Adipose tissue (tissue), 3 donors: Measurements from ENCODE around the gene TMC3. TPM values are rescaled to one million over a fixed set of nuclear protein-coding genes. Genes with fewer than 3 reads are reported as not detected.

Source experiments
- H3K27ac ChIP-seq: one replicate; pipeline ENCODE4 v1.5.1; 2013; ENCODE audit warnings: low read depth, low read length
- WGBS, 3 donors: extraction: QIAGEN DNeasy Blood & Tissue Kit; methylation state at CpG; one replicate each; pipeline ENCODE4 v1.1.7; 2013; 5-methylcytosine and 5-hydroxymethylcytosine counted together
- polyA plus RNA-seq, 3 donors: library from polyadenylated mRNA; stranded (reverse); fragments of 200-250 nt; gene quantifications; one replicate each; pipeline ENCODE4 v1.2.3, GENCODE V29; 2013
- donor health status: healthy with polysubstance abuse.
- donor health status: Bipolar disorder and iron deficiency.
- donor health status: healthy.

TMC3 gene
- polyA plus RNA-seq, 3 donors = 0.01 TPM; not detected in 2

- 39 to 69% (median 50%) methylated on average over 5 of the region's 5 CpGs for WGBS, 3 donors
- H3K27ac ChIP-seq = no peak overlapping the region
Observed at GRCh38 chr15:81295486-81296121, 78.4 kb downstream of the TMC3 start.

GRCh38 chr15:81294516-81294880 is 79.5 kb downstream of the TMC3 start:
- no peak overlapping the region for H3K27ac ChIP-seq
- WGBS, 3 donors = 32 to 39% (median 34%) methylated on average over 6 of the region's 6 CpGs

GRCh38 chr15:81293728-81294515 is 80.1 kb downstream of the TMC3 start:
- 40 to 62% (median 42%) methylated on average over 9 of the region's 9 CpGs for WGBS, 3 donors
- no peak overlapping the region for H3K27ac ChIP-seq

- 79 to 91% (median 86%) methylated on average over 12 of the region's 12 CpGs for WGBS, 3 donors
- H3K27ac ChIP-seq = no peak overlapping the region
Observed at GRCh38 chr15:81292523-81293001, 81.5 kb downstream of the TMC3 start.

GRCh38 chr15:81291916-81292522 is 82.0 kb downstream of the TMC3 start:
- no peak overlapping the region for H3K27ac ChIP-seq
- WGBS, 3 donors = 65 to 81% (median 73%) methylated on average over 5 of the region's 5 CpGs

GRCh38 chr15:81289910-81290309 is 84.1 kb downstream of the TMC3 start:
- no peak overlapping the region for H3K27ac ChIP-seq
- WGBS, 3 donors = 85 to 96% (median 92%) methylated on average over 4 of the region's 4 CpGs

GRCh38 chr15:81288616-81289015 is 85.4 kb downstream of the TMC3 start:
- 78 to 82% (median 80%) methylated on average over 8 of the region's 8 CpGs for WGBS, 3 donors
- no peak overlapping the region for H3K27ac ChIP-seq

- H3K27ac ChIP-seq = no peak overlapping the region
- 93 to 94% (median 94%) methylated on average over 3 of the region's 3 CpGs for WGBS, 3 donors
Observed at GRCh38 chr15:81288040-81288439, 86.0 kb downstream of the TMC3 start.

GRCh38 chr15:81286621-81287121 is 87.3 kb downstream of the TMC3 start:
- no peak overlapping the region for H3K27ac ChIP-seq
- 43 to 88% (median 60%) methylated on average over 2 of the region's 2 CpGs for WGBS, 3 donors

- WGBS, 3 donors = 88 to 97% (median 95%) methylated on average over 6 of the region's 6 CpGs
- no peak overlapping the region for H3K27ac ChIP-seq
Observed at GRCh38 chr15:81285461-81285860, 88.6 kb downstream of the TMC3 start.

GRCh38 chr15:81284256-81285031 is 89.6 kb downstream of the TMC3 start:
- H3K27ac ChIP-seq = no peak overlapping the region
- 58 to 80% (median 70%) methylated on average over 5 of the region's 5 CpGs for WGBS, 3 donors

GRCh38 chr15:81282911-81283310 is 91.1 kb downstream of the TMC3 start:
- no peak overlapping the region for H3K27ac ChIP-seq
- WGBS, 3 donors = 93 to 99% (median 97%) methylated on average over 5 of the region's 5 CpGs

- 94 to 97% (median 96%) methylated on average over 18 of the region's 18 CpGs for WGBS, 3 donors
Observed at GRCh38 chr15:81282606-81282895, 91.5 kb downstream of the TMC3 start.

GRCh38 chr15:81281766-81282605 is 92.0 kb downstream of the TMC3 start:
- 85 to 96% (median 92%) methylated on average over 12 of the region's 12 CpGs for WGBS, 3 donors
- H3K27ac ChIP-seq = no peak overlapping the region

More at GRCh38 chr15:81282606-81282895, 91.5 kb downstream of the TMC3 start:
- H3K27ac ChIP-seq = no peak overlapping the region

- WGBS, 3 donors = 91 to 96% (median 93%) methylated on average over 3 of the region's 3 CpGs
Observed at GRCh38 chr15:81281456-81281735, 92.6 kb downstream of the TMC3 start.

More at GRCh38 chr15:81281456-81281735, 92.6 kb downstream of the TMC3 start:
- no peak overlapping the region for H3K27ac ChIP-seq
